BJ (cell line): ENCODE results near the gene PLEKHA7. TPM values are rescaled to one million over a fixed set of nuclear protein-coding genes. Genes with fewer than 3 reads are reported as not detected.

Source experiments
- CTCF ChIA-PET: fragments of 350-600 bp; formaldehyde crosslinking; extraction: SDS; loops from one replicate; lab custom pipeline; 2021; ENCODE audit warnings: antibody characterized with exemption, inconsistent platforms; lab: Yijun Ruan, JAX
- POLR2A ChIA-PET: fragments of 300-600 bp; sonication (Branson Sonifier 250); formaldehyde crosslinking; extraction: SDS; loops from one replicate; lab custom pipeline; 2021; ENCODE audit warnings: antibody characterized with exemption; lab: Charles Lee
- DNase-seq: peaks from one replicate; pipeline ENCODE4 v3.0.0-alpha.2; 2011; ENCODE audit warnings: low read depth
- H3K27me3 ChIP-seq: 2 replicates; pipeline ENCODE4 v1.6.0; 2011; ENCODE audit warnings: low read length; ENCODE audit not compliant: control insufficient read depth, insufficient read depth
- H3K36me3 ChIP-seq: 2 replicates; pipeline ENCODE4 v1.5.1; 2011; ENCODE audit warnings: low read length; ENCODE audit not compliant: control insufficient read depth, insufficient read depth
- H3K4me3 ChIP-seq: 2 replicates; pipeline ENCODE4 v1.5.1; 2011; ENCODE audit warnings: low read depth, mild to moderate bottlenecking, control low read depth, low read length
- CTCF ChIP-seq: IDR thresholded peaks from 2 replicates; pipeline ENCODE4 v1.5.1; 2011; ENCODE audit warnings: low read depth, mild to moderate bottlenecking, control low read depth, inconsistent platforms, low read length, moderate library complexity; ENCODE audit not compliant: insufficient read depth
- polyA plus RNA-seq: library from polyadenylated mRNA; depleted of rRNA; stranded (reverse); fragments of >200 nt; gene quantifications from 2 replicates; pipeline ENCODE4 v1.2.3, GENCODE V29; 2011

PLEKHA7 gene
- polyA plus RNA-seq, 1 experiment: 0.04 TPM

- no peak for DNase-seq
- CTCF ChIA-PET: interaction anchor here (1.0 to 1.2 kb wide), 2 partner anchors 10 to 136 kb away, joined by 3 read pairs; no protein-coding TSS in a partner anchor
- Histone ChIP-seq H3K4me3 (peak overlapping the region; percentile 20), H3K36me3 (no peaks in the 10 kb centered on the region), H3K27me3 (peaks cover 31% of the 10 kb centered on the region)
- no peak for TF ChIP-seq CTCF
- POLR2A ChIA-PET: no interaction called here
Measured at GRCh38 chr11:16924826-16925560, 89.2 kb downstream of the PLEKHA7 start.

- CTCF ChIA-PET: interaction anchor here (1.2 kb wide), 1 partner anchor 135 kb away, joined by 3 read pairs; no protein-coding TSS in a partner anchor
Measured at GRCh38 chr11:16924462-16924825, 89.8 kb downstream of the PLEKHA7 start.

DNA sequence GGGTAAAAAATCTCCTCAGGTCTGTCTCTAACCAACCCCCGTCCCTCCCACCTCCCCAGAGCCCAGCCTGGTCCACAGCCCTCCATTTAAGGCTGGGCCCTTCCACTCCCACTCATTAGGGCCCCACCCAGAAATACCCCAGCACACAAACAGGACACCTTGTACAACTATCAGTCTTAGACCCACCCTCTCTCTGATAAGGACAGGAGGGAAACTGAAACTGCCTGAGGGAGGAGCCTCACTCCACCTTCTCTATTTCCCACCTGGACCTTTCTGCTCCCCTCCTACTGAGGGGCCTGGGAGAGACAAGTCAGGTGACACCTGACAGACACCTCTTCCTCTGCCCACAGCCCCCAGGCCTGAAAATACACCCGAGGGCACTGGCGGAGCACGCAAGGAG, 90.2 kb downstream of the PLEKHA7 start:
- ChIA-PET POLR2A (no interaction called here), CTCF (no interaction called here)
- Histone ChIP-seq H3K36me3 (no peaks in the 10 kb centered on the region), H3K27me3 (peaks cover 31% of the 10 kb centered on the region), H3K4me3 (no peak overlapping the region)
- no peak for TF ChIP-seq CTCF
- DNase-seq: no peak

More at GRCh38 chr11:16924462-16924825, 89.8 kb downstream of the PLEKHA7 start:
- Histone ChIP-seq H3K27me3 (peaks cover 31% of the 10 kb centered on the region), H3K36me3 (no peaks in the 10 kb centered on the region), H3K4me3 (no peak overlapping the region)
- no peak for TF ChIP-seq CTCF
- DNase-seq: no peak
- POLR2A ChIA-PET: no interaction called here

DNA sequence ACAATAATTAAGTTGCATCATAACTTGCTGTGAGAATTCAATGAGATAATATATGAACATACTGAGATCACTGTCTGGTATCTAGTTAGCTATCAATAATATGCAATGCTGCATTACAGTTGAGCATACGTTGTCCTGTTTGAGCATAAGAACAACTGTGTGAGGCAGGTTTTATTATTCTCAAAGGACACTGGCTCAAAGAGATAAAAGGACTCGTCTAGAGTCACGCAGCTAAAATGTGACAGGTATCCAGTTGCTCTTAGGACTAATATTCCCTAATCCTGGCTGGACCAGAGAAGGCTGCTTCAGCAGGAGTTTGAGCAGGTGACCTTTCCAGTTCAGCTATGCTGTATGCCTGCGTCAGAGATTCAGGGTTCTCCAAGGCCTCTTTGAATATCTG, 92.5 kb downstream of the PLEKHA7 start:
- CTCF ChIA-PET: interaction anchor here (0.9 to 2.5 kb wide), 3 partner anchors 15 to 142 kb away, joined by 3 to 7 read pairs (median 4); no protein-coding TSS in a partner anchor
- H3K4me3 ChIP-seq: no peak overlapping the region
- H3K36me3 ChIP-seq: no peaks in the 10 kb centered on the region
- POLR2A ChIA-PET: no interaction called here
- no peak for TF ChIP-seq CTCF
- no peak for DNase-seq
- H3K27me3 ChIP-seq: peaks cover 29% of the 10 kb centered on the region

DNA sequence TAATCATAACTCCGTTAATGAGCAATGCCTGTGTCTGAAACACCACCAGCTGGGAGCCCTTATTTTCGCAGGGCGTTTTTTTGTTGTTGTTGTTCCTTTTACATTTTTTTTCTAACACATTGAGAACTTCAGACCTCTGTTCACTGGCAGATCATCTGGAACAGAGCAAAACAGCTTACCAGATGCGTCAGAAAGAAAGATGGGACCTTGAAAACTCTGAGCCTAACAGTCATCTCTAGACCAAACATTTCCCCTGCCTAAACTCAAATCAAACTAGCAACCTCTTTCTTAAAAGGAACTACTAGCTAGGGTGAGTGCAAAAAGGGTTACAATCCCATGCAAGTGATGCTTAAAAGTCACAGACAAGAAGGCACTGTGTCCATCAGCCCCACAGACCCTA, 93.2 kb downstream of the PLEKHA7 start:
- CTCF ChIA-PET: interaction anchor here (0.9 to 2.5 kb wide), 3 partner anchors 16 to 142 kb away, joined by 3 to 7 read pairs (median 4); no protein-coding TSS in a partner anchor
- no peak for TF ChIP-seq CTCF
- H3K27me3 ChIP-seq: peaks cover 25% of the 10 kb centered on the region
- H3K36me3 ChIP-seq: no peaks in the 10 kb centered on the region
- no peak overlapping the region for H3K4me3 ChIP-seq
- POLR2A ChIA-PET: no interaction called here
- no peak for DNase-seq
